Measurements from ENCODE around the gene HADH. TPM values are rescaled to one million over a fixed set of nuclear protein-coding genes. Genes with fewer than 3 reads are reported as not detected.
A peak's percentile ranks its signal among the peaks of the same experiment; 100 is the strongest.

Gene HADH
- total and polyA plus RNA-seq, 11 donors, result 60.6 to 382 (median 199) TPM

DNA sequence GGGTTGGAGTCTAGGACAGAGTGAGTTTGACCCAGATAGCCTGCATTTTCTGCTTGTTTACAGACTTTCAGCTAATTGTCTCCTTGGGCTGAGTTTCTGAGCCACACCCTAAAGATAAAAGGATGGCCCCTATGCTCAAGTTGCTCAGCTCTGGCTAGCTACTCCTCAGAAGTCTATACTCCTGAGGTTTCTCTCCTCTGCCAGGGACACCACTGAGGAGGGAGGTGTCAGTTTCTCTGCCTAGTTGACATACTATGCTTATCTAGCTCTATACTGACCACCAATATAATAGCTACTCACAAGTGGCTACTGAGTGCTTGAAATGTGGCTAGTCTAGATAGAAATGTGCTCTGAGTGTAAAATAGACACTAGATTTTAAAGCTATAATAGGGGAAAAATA is 23.6 kb downstream of the HADH start:
- Histone ChIP-seq H3K4me1 (peaks cover 0 to 28% (median 2%) of the 10 kb centered on the region in 12 donors), H3K27me3 (no peaks in the 10 kb centered on the region), H3K36me3 (peaks cover 0 to 68% (median 36%) of the 10 kb centered on the region in 9 donors), H3K27ac (no peak overlapping the region), H3K9me3 (no peaks in the 10 kb centered on the region), H3K4me3 (no peak overlapping the region)
- intact Hi-C loops (cut with DNase I), result no loop called here
- no peak for TF ChIP-seq POLR2A (IDR thresholded peaks at IDR 0.05)
- no peak for TF ChIP-seq CTCF (IDR thresholded peaks at IDR 0.05)
- ATAC-seq (no peak), DNase-seq (no peak)

GRCh38 chr4:108013955-108014354 is 24.3 kb downstream of the HADH start:
- no peaks in the 10 kb centered on the region for H3K9me3 ChIP-seq
- H3K36me3 ChIP-seq, result peaks cover 0 to 68% (median 36%) of the 10 kb centered on the region in 9 donors
- H3K4me1 ChIP-seq, result peaks cover 0 to 29% (median 2%) of the 10 kb centered on the region in 12 donors
- H3K4me3 ChIP-seq, result no peak overlapping the region
- H3K27me3 ChIP-seq, result no peaks in the 10 kb centered on the region
- no peak for ATAC-seq
- WGBS, 4 donors, result 96 to 97% (median 97%) methylated on average over 5 of the region's 5 CpGs
- no peak overlapping the region for H3K27ac ChIP-seq
- no peak for DNase-seq
- intact Hi-C loops (cut with DNase I), result no loop called here
- TF ChIP-seq POLR2A (IDR thresholded peaks at IDR 0.05), result no peak
- no peak for TF ChIP-seq CTCF (IDR thresholded peaks at IDR 0.05)

- Histone ChIP-seq H3K36me3 (peaks cover 0 to 84% (median 64%) of the 10 kb centered on the region in 9 donors), H3K27me3 (no peaks in the 10 kb centered on the region), H3K27ac (peak overlapping the region in 2 of 12 donors; percentile 1 to 26), H3K9me3 (no peaks in the 10 kb centered on the region), H3K4me1 (peaks cover 0 to 23% (median 0%) of the 10 kb centered on the region in 12 donors), H3K4me3 (no peak overlapping the region)
- ATAC-seq (peak in 3 of 4 donors; percentile 72 to 81 (median 81)), DNase-seq (peak; percentile 73 to 86 (median 76))
- TF ChIP-seq POLR2A (IDR thresholded peaks at IDR 0.05), result no peak
- peak; percentile 81 to 92 (median 86) for TF ChIP-seq CTCF (IDR thresholded peaks at IDR 0.05)
- WGBS, 4 donors, result 36 to 44% (median 41%) methylated on average over 8 of the region's 8 CpGs
- intact Hi-C loops (cut with DNase I), result loop anchor here in 8 of 10 donors (1.0 to 5.0 kb wide), 5 partner anchors 494 to 555 kb away; no protein-coding TSS in a partner anchor
Measured at GRCh38 chr4:108018040-108018883, 28.6 kb downstream of the HADH start.

DNA sequence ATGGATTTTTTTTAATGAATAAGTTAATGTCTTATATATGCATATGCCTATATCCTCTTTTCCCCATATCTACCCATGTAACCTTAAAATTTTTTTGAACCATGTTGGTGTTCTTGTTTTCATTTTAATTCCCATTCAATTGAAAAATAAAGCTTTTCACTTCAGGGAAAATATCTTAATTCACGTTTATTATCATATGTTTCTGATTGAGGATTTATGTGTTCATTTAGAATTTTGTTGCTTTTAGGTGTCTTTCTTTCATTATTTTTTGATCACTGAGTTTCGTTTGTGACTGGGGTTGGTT is 29.1 kb downstream of the HADH start:
- WGBS, 4 donors, result 39 to 52% (median 44%) methylated on average over 2 of the region's 2 CpGs
- ATAC-seq (no peak), DNase-seq (no peak)
- Histone ChIP-seq H3K27me3 (no peaks in the 10 kb centered on the region), H3K9me3 (no peaks in the 10 kb centered on the region), H3K27ac (peak overlapping the region in 1 of 12 donors; percentile 26), H3K4me3 (no peak overlapping the region), H3K4me1 (peaks cover 0 to 23% (median 0%) of the 10 kb centered on the region in 12 donors), H3K36me3 (peaks cover 0 to 86% (median 68%) of the 10 kb centered on the region in 9 donors)
- intact Hi-C loops (cut with DNase I), result loop anchor here in 8 of 10 donors (1.0 to 5.0 kb wide), 5 partner anchors 493 to 554 kb away; no protein-coding TSS in a partner anchor
- TF ChIP-seq POLR2A (IDR thresholded peaks at IDR 0.05) (no peak), CTCF (IDR thresholded peaks at IDR 0.05) (peak in 2 of 12 donors; percentile 2 to 21)

Measured in heart left ventricle (tissue), 16 donors.